ENCODE measurements around the gene FBN2. TPM values are rescaled to one million over a fixed set of nuclear protein-coding genes. Genes with fewer than 3 reads are reported as not detected.

The FBN2 gene
- total RNA-seq: 1,151 and 1,312 TPM in 2 replicates
- long read RNA-seq, transcript FBN2-207 (7 exons, 1,977 nt): major isoform, 15 of 1,365 reads
- long read RNA-seq, partial matches to known transcripts: 1,185 of 1,365 reads
- long read RNA-seq, other reads (novel, unspliced or antisense): 165 of 1,365 reads

GRCh38 chr5:128538000-128538249 lies at the start of gene FBN2:
Gene FBN2 (minus strand): TSS chr5:128538245. CDS start chr5:128537603, 642 bp downstream.
- Mint-ChIP-seq H3K27me3 (ENCODE audit: unreplicated experiment) (no peaks in the 10 kb centered on the region), H3K36me3 (ENCODE audit: unreplicated experiment) (peaks cover 30% of the 10 kb centered on the region), H3K9me3 (ENCODE audit: unreplicated experiment) (no peaks in the 10 kb centered on the region), H3K27ac (ENCODE audit: unreplicated experiment) (peak within 1 kb of the TSS; percentile 87), H3K4me1 (ENCODE audit: unreplicated experiment) (peaks cover 29% of the 10 kb centered on the region), H3K4me3 (ENCODE audit: unreplicated experiment) (peak within 1 kb of the TSS; percentile 93)
- DNase-seq (ENCODE audit: extremely low spot score, unreplicated experiment): no peak
- TF ChIP-seq, protein P1, sequence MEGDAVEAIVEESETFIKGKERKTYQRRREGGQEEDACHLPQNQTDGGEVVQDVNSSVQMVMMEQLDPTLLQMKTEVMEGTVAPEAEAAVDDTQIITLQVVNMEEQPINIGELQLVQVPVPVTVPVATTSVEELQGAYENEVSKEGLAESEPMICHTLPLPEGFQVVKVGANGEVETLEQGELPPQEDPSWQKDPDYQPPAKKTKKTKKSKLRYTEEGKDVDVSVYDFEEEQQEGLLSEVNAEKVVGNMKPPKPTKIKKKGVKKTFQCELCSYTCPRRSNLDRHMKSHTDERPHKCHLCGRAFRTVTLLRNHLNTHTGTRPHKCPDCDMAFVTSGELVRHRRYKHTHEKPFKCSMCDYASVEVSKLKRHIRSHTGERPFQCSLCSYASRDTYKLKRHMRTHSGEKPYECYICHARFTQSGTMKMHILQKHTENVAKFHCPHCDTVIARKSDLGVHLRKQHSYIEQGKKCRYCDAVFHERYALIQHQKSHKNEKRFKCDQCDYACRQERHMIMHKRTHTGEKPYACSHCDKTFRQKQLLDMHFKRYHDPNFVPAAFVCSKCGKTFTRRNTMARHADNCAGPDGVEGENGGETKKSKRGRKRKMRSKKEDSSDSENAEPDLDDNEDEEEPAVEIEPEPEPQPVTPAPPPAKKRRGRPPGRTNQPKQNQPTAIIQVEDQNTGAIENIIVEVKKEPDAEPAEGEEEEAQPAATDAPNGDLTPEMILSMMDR (IDR thresholded peaks at IDR 0.05): no peak

DNA sequence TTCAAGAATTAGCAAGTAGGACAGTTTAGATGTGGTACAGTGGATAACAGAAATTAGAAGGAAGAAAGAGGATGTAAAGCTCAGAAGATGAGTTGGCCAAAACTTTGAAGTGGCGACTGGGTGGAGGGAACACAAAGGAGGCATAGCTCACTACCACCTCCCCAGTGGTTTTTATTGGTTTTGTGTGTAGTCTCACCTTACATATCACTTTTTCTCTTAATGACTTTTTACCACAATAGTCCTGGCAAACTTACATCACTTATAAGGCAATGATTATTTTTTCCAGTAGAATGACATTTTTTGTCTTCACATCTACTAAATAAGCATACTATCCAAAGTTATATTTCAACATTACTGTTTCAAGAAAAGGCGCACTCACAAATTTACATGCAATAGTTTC lies 49.2 kb upstream of the FBN2 start:
- peak overlapping the region; percentile 75 for H3K27ac Mint-ChIP-seq (ENCODE audit: unreplicated experiment)
- DNase-seq (ENCODE audit: extremely low spot score, unreplicated experiment): no peak
- no peaks in the 10 kb centered on the region for H3K36me3 Mint-ChIP-seq (ENCODE audit: unreplicated experiment)
- peaks cover 25% of the 10 kb centered on the region for H3K4me1 Mint-ChIP-seq (ENCODE audit: unreplicated experiment)
- TF ChIP-seq, protein P1 (IDR thresholded peaks at IDR 0.05): no peak
- no peak overlapping the region for H3K4me3 Mint-ChIP-seq (ENCODE audit: unreplicated experiment)
- peaks cover 6% of the 10 kb centered on the region for H3K9me3 Mint-ChIP-seq (ENCODE audit: unreplicated experiment)
- no peaks in the 10 kb centered on the region for H3K27me3 Mint-ChIP-seq (ENCODE audit: unreplicated experiment)

- Mint-ChIP-seq H3K9me3 (ENCODE audit: unreplicated experiment) (peaks cover 6% of the 10 kb centered on the region), H3K4me3 (ENCODE audit: unreplicated experiment) (peak overlapping the region; percentile 18), H3K27me3 (ENCODE audit: unreplicated experiment) (no peaks in the 10 kb centered on the region), H3K27ac (ENCODE audit: unreplicated experiment) (peak overlapping the region; percentile 75), H3K4me1 (ENCODE audit: unreplicated experiment) (peaks cover 20% of the 10 kb centered on the region), H3K36me3 (ENCODE audit: unreplicated experiment) (no peaks in the 10 kb centered on the region)
- no peak for DNase-seq (ENCODE audit: extremely low spot score, unreplicated experiment)
- TF ChIP-seq, protein P1 (IDR thresholded peaks at IDR 0.05): no peak
Measured at GRCh38 chr5:128586848-128587247, 48.8 kb upstream of the FBN2 start.

DNA sequence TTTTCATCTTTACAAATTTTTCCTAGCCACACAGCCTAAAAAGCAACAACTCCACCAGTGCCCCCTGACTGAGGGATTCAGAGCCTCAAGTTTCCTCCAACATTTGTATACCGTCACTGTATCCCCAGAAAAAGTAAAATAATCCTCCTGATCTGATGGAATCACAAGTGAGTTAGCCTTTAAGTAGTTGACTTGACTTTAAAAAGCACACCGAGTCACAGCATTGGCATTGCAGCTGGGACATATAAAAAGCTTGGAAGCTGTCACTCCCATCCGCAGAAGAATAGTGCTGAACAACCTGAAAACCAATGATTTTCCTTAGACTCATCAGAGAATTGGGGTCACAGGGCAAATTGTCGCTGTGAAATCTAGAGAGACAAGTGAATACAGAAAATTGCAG lies 41.6 kb upstream of the FBN2 start:
- no peaks in the 10 kb centered on the region for H3K36me3 Mint-ChIP-seq (ENCODE audit: unreplicated experiment)
- H3K27ac Mint-ChIP-seq (ENCODE audit: unreplicated experiment): peak overlapping the region; percentile 75
- no peaks in the 10 kb centered on the region for H3K27me3 Mint-ChIP-seq (ENCODE audit: unreplicated experiment)
- TF ChIP-seq, protein P1 (IDR thresholded peaks at IDR 0.05): no peak
- peaks cover 6% of the 10 kb centered on the region for H3K9me3 Mint-ChIP-seq (ENCODE audit: unreplicated experiment)
- H3K4me3 Mint-ChIP-seq (ENCODE audit: unreplicated experiment): no peak overlapping the region
- H3K4me1 Mint-ChIP-seq (ENCODE audit: unreplicated experiment): peaks cover 33% of the 10 kb centered on the region
- no peak for DNase-seq (ENCODE audit: extremely low spot score, unreplicated experiment)

DNA sequence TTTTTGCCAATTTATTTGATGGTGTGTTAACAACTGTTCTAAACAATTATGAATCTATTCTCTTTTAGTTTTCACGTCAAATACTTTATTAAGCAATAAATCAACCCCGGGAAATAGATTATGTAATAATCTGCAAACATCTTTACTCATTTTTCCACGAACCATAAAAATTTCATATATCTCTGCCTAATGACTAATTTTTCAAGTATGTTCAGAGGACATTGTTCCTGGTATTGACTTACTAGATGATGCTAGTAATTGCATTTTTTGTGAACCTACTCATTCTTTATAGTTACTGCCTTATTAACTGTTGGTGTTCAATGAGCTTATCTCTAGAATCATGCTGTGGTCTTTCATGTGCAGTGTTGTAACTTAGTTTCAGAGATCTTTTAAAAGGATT lies 41.0 kb upstream of the FBN2 start:
- Mint-ChIP-seq H3K27ac (ENCODE audit: unreplicated experiment) (peak overlapping the region; percentile 75), H3K4me1 (ENCODE audit: unreplicated experiment) (peaks cover 38% of the 10 kb centered on the region), H3K27me3 (ENCODE audit: unreplicated experiment) (no peaks in the 10 kb centered on the region), H3K9me3 (ENCODE audit: unreplicated experiment) (peaks cover 6% of the 10 kb centered on the region), H3K36me3 (ENCODE audit: unreplicated experiment) (no peaks in the 10 kb centered on the region), H3K4me3 (ENCODE audit: unreplicated experiment) (no peak overlapping the region)
- DNase-seq (ENCODE audit: extremely low spot score, unreplicated experiment): no peak
- TF ChIP-seq, protein P1 (IDR thresholded peaks at IDR 0.05): no peak
